MV-4-11 (cell line): ENCODE results near the gene SPARCL1.
"Not testable (repeated sequence)": the region's sequence is repeated elsewhere in the genome, so short reads cannot be mapped to it uniquely, and the experiment has no call there.

Source experiments
- DNase-seq: peaks from one replicate; lab custom pipeline; 2025; lab: John Stamatoyannopoulos, UW

Gene SPARCL1

GRCh38 chr4:87502580-87503238 lies 26.5 kb downstream of the SPARCL1 start:
- no peak for DNase-seq

- DNase-seq: no peak
Measured at GRCh38 chr4:87500092-87500462, 29.1 kb downstream of the SPARCL1 start.

- no peak for DNase-seq
Measured at GRCh38 chr4:87499403-87500091, 29.6 kb downstream of the SPARCL1 start.

GRCh38 chr4:87498446-87498900 lies 30.7 kb downstream of the SPARCL1 start:
- no peak for DNase-seq

- DNase-seq: no peak
Measured at GRCh38 chr4:87497578-87497977, 31.6 kb downstream of the SPARCL1 start.

- DNase-seq: no peak
Measured at GRCh38 chr4:87497159-87497558, 32.0 kb downstream of the SPARCL1 start.

- DNase-seq: no peak
Measured at GRCh38 chr4:87493115-87493514, 36.1 kb downstream of the SPARCL1 start.

- not testable (repeated sequence) for DNase-seq
Measured at GRCh38 chr4:87491851-87492250, 37.3 kb downstream of the SPARCL1 start.

GRCh38 chr4:87491436-87491835 lies 37.7 kb downstream of the SPARCL1 start:
- DNase-seq: no peak

GRCh38 chr4:87490664-87491369 lies 38.4 kb downstream of the SPARCL1 start:
- no peak for DNase-seq

GRCh38 chr4:87489678-87490077 lies 39.5 kb downstream of the SPARCL1 start:
- DNase-seq: no peak

- not testable (repeated sequence) for DNase-seq
Measured at GRCh38 chr4:87488666-87489065, 40.5 kb downstream of the SPARCL1 start.

GRCh38 chr4:87483247-87483646 lies 45.9 kb downstream of the SPARCL1 start:
- DNase-seq: not testable (repeated sequence)

- no peak for DNase-seq
Measured at GRCh38 chr4:87481377-87481776, 47.8 kb downstream of the SPARCL1 start.

- no peak for DNase-seq
Measured at GRCh38 chr4:87478732-87479250, 50.4 kb downstream of the SPARCL1 start.

GRCh38 chr4:87476934-87477333 lies 52.2 kb downstream of the SPARCL1 start:
- no peak for DNase-seq

- DNase-seq: no peak
Measured at GRCh38 chr4:87469390-87469789, 59.8 kb downstream of the SPARCL1 start.

GRCh38 chr4:87465739-87466366 lies 63.3 kb downstream of the SPARCL1 start:
- DNase-seq: peak; percentile 22

GRCh38 chr4:87462102-87462501 lies 67.1 kb downstream of the SPARCL1 start:
- no peak for DNase-seq

GRCh38 chr4:87461281-87461700 lies 67.9 kb downstream of the SPARCL1 start:
- DNase-seq: no peak

- DNase-seq: no peak
Measured at GRCh38 chr4:87458913-87459312, 70.3 kb downstream of the SPARCL1 start.

GRCh38 chr4:87451537-87451936 lies 77.6 kb downstream of the SPARCL1 start:
- DNase-seq: no peak
